ENCODE data around the gene SLMAP. TPM values are rescaled to one million over a fixed set of nuclear protein-coding genes. Genes with fewer than 3 reads are reported as not detected.

The SLMAP gene
- total and polyA plus RNA-seq, 2 of the 4 experiments (the other 2 are of a cell fraction): 15.5 to 26.5 TPM

- H2BK15ac ChIP-seq (ENCODE audit: low read depth, low read length): no peak overlapping the region
- no peak overlapping the region for H3K4ac ChIP-seq (ENCODE audit: low read depth, low read length)
- no peak overlapping the region for H3K18ac ChIP-seq (ENCODE audit: low read depth, low read length)
- H3K79me1 ChIP-seq (ENCODE audit: low read depth in 1 of 2, low read length in 2 of 2): peaks cover 4 to 5% of the 10 kb centered on the region in 2 experiments
- ChIA-PET CTCF (no interaction called here), POLR2A (ENCODE audit: unreplicated experiment) (no interaction called here)
- H3K14ac ChIP-seq (replicated peaks; ENCODE audit: low read depth, low read length): no peak overlapping the region
- no TSS peak for BruUV-seq (replicated peaks)
- no peak overlapping the region for H2BK20ac ChIP-seq (ENCODE audit: low read depth, low read length)
- H2BK5ac ChIP-seq (ENCODE audit: low read depth, low read length, poor library complexity, severe bottlenecking): no peak overlapping the region
- H4K20me1 ChIP-seq (ENCODE audit: insufficient read depth, low read length): peaks cover 4% of the 10 kb centered on the region; the same call in 1 of the 2 replicates
- no peaks in the 10 kb centered on the region for H3K9me1 ChIP-seq (ENCODE audit: insufficient read depth, low read length)
- H3K23ac ChIP-seq (ENCODE audit: low read depth, low read length): no peak overlapping the region
- no peak overlapping the region for H2AK5ac ChIP-seq (ENCODE audit: low read depth, low read length)
- H4K8ac ChIP-seq (ENCODE audit: low read depth in 2 of 2, low read length in 2 of 2): no peak overlapping the region
- no peak overlapping the region for H4K91ac ChIP-seq (ENCODE audit: insufficient read depth, low read depth, low read length)
- dilution Hi-C loops (cut with HindIII; ENCODE audit: low sequenced_read_pairs, unreplicated experiment): no loop called here
- no peaks in the 10 kb centered on the region for H3K36me3 ChIP-seq (ENCODE audit: control insufficient read depth, insufficient read depth, low read length)
- no peak overlapping the region for H3K4me2 ChIP-seq (ENCODE audit: low read depth, low read length)
- WGBS, 2 experiments (ENCODE audit: extremely low coverage in 2 of 2, insufficient read length in 1 of 2): no CpG with 5 or more reads among the region's 6 CpGs
- intact Hi-C loops (cut with micrococcal nuclease): loop anchor here (5.0 to 10.0 kb wide), 3 partner anchors 187 to 679 kb away; partner anchors contain the start of gene ARF4
- H3K27ac ChIP-seq (ENCODE audit: insufficient read depth, low read length): no peak overlapping the region
- H3K9me3 ChIP-seq (ENCODE audit: control insufficient read depth, insufficient read depth, low read length): no peaks in the 10 kb centered on the region
- no peak for DNase-seq
- no peak overlapping the region for H2BK120ac ChIP-seq (ENCODE audit: low read depth, low read length)
- TF ChIP-seq CTCF (conservative IDR thresholded peaks at IDR 0.05; ENCODE audit: low read depth, low read length): no peak
- TF ChIP-seq FOS (IDR thresholded peaks at IDR 0.05; ENCODE audit: low read depth, low read length): no peak
- no peak for TF ChIP-seq RCOR1 (IDR thresholded peaks at IDR 0.05; ENCODE audit: insufficient replicate concordance, low read length)
- no peak for TF ChIP-seq ELK1 (IDR thresholded peaks at IDR 0.05; ENCODE audit: borderline replicate concordance, low read depth, low read length)
- TF ChIP-seq POLR2A (IDR thresholded peaks at IDR 0.05; ENCODE audit: low read depth, low read length): no peak
- TF ChIP-seq SMC3 (IDR thresholded peaks at IDR 0.05; ENCODE audit: low read depth, low read length): no peak
- no peak for TF ChIP-seq RAD21 (IDR thresholded peaks at IDR 0.05; ENCODE audit: low read length)
- no peak for TF ChIP-seq CHD1 (IDR thresholded peaks at IDR 0.05; ENCODE audit: low read depth, low read length)
- no peak for TF ChIP-seq CEBPB (IDR thresholded peaks at IDR 0.05; ENCODE audit: low read depth, low read length)
- no peak for TF ChIP-seq NFE2L2 (IDR thresholded peaks at IDR 0.05; ENCODE audit: low read depth, low read length)
- TF ChIP-seq MXI1 (IDR thresholded peaks at IDR 0.05; ENCODE audit: borderline replicate concordance, low read depth, low read length): no peak
- TF ChIP-seq BHLHE40 (IDR thresholded peaks at IDR 0.05; ENCODE audit: low read depth, low read length): no peak
- TF ChIP-seq USF2 (IDR thresholded peaks at IDR 0.05; ENCODE audit: low read depth, low read length): no peak
- no peak for TF ChIP-seq MAFK (IDR thresholded peaks at IDR 0.05; ENCODE audit: low read depth, low read length)
- TF ChIP-seq RFX5 (IDR thresholded peaks at IDR 0.05; ENCODE audit: low read depth, low read length): no peak
- no peak for TF ChIP-seq MAZ (IDR thresholded peaks at IDR 0.05; ENCODE audit: borderline replicate concordance, low read depth, low read length)
- no peak overlapping the region for H3K4me3 ChIP-seq (ENCODE audit: insufficient read depth, low read depth, low read length)
- in situ Hi-C loops (cut with MboI; ENCODE audit: low sequenced_read_pairs): loop anchor here (25.0 kb wide), 1 partner anchor 464 kb away; no protein-coding TSS in a partner anchor
- H4K5ac ChIP-seq (ENCODE audit: low read depth, low read length): no peak overlapping the region
- no peak overlapping the region for H2AFZ ChIP-seq (replicated peaks; ENCODE audit: low read length, poor library complexity)
- H3K27me3 ChIP-seq (ENCODE audit: control insufficient read depth, insufficient read depth, low read length): no peaks in the 10 kb centered on the region
- no peak overlapping the region for H3K9ac ChIP-seq (ENCODE audit: low read depth, low read length)
- no peak overlapping the region for H3K56ac ChIP-seq (ENCODE audit: extremely low read depth, insufficient read depth, low read length)
- no peak for ATAC-seq (ENCODE audit: low read depth)
- no peaks in the 10 kb centered on the region for H3K4me1 ChIP-seq (ENCODE audit: control insufficient read depth, insufficient read depth, low read length)
- H2AK9ac ChIP-seq (replicated peaks; ENCODE audit: low read depth, low read length, poor library complexity): no peak overlapping the region
These were observed 95.2 kb downstream of the SLMAP start for GRCh38 chr3:57851304-57851703.
